DND-41 (cell line): ENCODE results near the gene TEAD1.
A peak's percentile ranks its signal among the peaks of the same experiment; 100 is the strongest.

Experiments used
- ATAC-seq: fragments of 200-7000 bp; cut with Tn5 transposase; 3 replicates; pipeline ENCODE4 v1.9.1; 2021; ENCODE audit warnings: low read depth; ENCODE audit not compliant: insufficient read depth
- DNase-seq: peaks from one replicate; pipeline ENCODE4 v3.0.0-alpha.2; 2020
- H2AFZ ChIP-seq: 2 replicates; pipeline ENCODE4 v1.6.0; 2012; ENCODE audit warnings: low read depth, low read length
- H3K27ac ChIP-seq: 2 replicates; pipeline ENCODE4 v1.5.1; 2012; ENCODE audit warnings: low read length, inconsistent platforms
- H3K27me3 ChIP-seq: fragments of 200-600 bp; sonication (generic); 2 replicates; pipeline ENCODE4 v1.6.0; 2012; ENCODE audit warnings: low read length, mild to moderate bottlenecking, inconsistent platforms; ENCODE audit not compliant: insufficient read depth, poor library complexity
- H3K36me3 ChIP-seq: 2 replicates; pipeline ENCODE4 v1.5.1; 2012; ENCODE audit warnings: low read length, inconsistent platforms; ENCODE audit not compliant: insufficient read depth
- H3K4me1 ChIP-seq: 2 replicates; pipeline ENCODE4 v1.5.1; 2012; ENCODE audit warnings: mild to moderate bottlenecking, low read length; ENCODE audit not compliant: insufficient read depth
- H3K4me2 ChIP-seq: 2 replicates; pipeline ENCODE4 v1.6.0; 2012; ENCODE audit warnings: mild to moderate bottlenecking, moderate library complexity, low read length, inconsistent platforms; ENCODE audit not compliant: insufficient read depth
- H3K4me3 ChIP-seq, 2 experiments: fragments of 200-600 bp in 1 of 2; shearing (Covaris generic) in 1 of 2; 2 replicates each; pipeline ENCODE4 v1.5.1; 2012 to 2016; ENCODE audit warnings: inconsistent platforms in 2 of 2, low read length in 2 of 2, mild to moderate bottlenecking in 2 of 2, low read depth in 1 of 2, moderate library complexity in 1 of 2
- H3K79me2 ChIP-seq: 2 replicates; pipeline ENCODE4 v1.6.0; 2012; ENCODE audit warnings: low read length, inconsistent platforms; ENCODE audit not compliant: insufficient read depth
- H3K9ac ChIP-seq: 2 replicates; pipeline ENCODE4 v1.6.0; 2012; ENCODE audit warnings: low read depth, mild to moderate bottlenecking, inconsistent platforms, low read length, moderate library complexity
- H3K9me3 ChIP-seq: 2 replicates; pipeline ENCODE4 v1.5.1; 2012; ENCODE audit warnings: low read length, moderate library complexity, mild to moderate bottlenecking, inconsistent platforms; ENCODE audit not compliant: insufficient read depth, severe bottlenecking
- H4K20me1 ChIP-seq: 2 replicates; pipeline ENCODE4 v1.6.0; 2012; ENCODE audit warnings: low read length; ENCODE audit not compliant: insufficient read depth
- EZH2 ChIP-seq: IDR thresholded peaks from 3 replicates; pipeline ENCODE4 v1.6.1; 2012; ENCODE audit warnings: borderline replicate concordance, low read depth, mild to moderate bottlenecking, moderate library complexity, low read length, inconsistent platforms; ENCODE audit not compliant: severe bottlenecking
- TF ChIP-seq, protein P1 (sequence below): IDR thresholded peaks from 2 replicates; pipeline ENCODE4 v1.5.1; 2012; ENCODE audit warnings: borderline replicate concordance, low read length, moderate library complexity, mild to moderate bottlenecking; ENCODE audit not compliant: poor library complexity, severe bottlenecking; ENCODE audit errors: extremely low read depth

TEAD1 gene

GRCh38 chr11:12698048-12698447 lies 23.8 kb downstream of the TEAD1 start:
- Histone ChIP-seq H3K9me3 (no peaks in the 10 kb centered on the region), H3K9ac (no peak overlapping the region), H3K4me2 (no peak overlapping the region), H3K27me3 (peaks cover 61% of the 10 kb centered on the region), H3K27ac (no peak overlapping the region), H3K79me2 (no peaks in the 10 kb centered on the region), H3K4me3 (no peak overlapping the region), H2AFZ (no peak overlapping the region), H4K20me1 (peaks cover 6% of the 10 kb centered on the region; the same call in 1 of the 2 replicates), H3K4me1 (peaks cover 6% of the 10 kb centered on the region), H3K36me3 (no peaks in the 10 kb centered on the region)
- TF ChIP-seq EZH2, result no peak
- TF ChIP-seq, protein P1, sequence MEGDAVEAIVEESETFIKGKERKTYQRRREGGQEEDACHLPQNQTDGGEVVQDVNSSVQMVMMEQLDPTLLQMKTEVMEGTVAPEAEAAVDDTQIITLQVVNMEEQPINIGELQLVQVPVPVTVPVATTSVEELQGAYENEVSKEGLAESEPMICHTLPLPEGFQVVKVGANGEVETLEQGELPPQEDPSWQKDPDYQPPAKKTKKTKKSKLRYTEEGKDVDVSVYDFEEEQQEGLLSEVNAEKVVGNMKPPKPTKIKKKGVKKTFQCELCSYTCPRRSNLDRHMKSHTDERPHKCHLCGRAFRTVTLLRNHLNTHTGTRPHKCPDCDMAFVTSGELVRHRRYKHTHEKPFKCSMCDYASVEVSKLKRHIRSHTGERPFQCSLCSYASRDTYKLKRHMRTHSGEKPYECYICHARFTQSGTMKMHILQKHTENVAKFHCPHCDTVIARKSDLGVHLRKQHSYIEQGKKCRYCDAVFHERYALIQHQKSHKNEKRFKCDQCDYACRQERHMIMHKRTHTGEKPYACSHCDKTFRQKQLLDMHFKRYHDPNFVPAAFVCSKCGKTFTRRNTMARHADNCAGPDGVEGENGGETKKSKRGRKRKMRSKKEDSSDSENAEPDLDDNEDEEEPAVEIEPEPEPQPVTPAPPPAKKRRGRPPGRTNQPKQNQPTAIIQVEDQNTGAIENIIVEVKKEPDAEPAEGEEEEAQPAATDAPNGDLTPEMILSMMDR, result no peak
- ATAC-seq, result peak; percentile 42; the same call in 1 of the 3 replicates
- DNase-seq, result no peak

DNA sequence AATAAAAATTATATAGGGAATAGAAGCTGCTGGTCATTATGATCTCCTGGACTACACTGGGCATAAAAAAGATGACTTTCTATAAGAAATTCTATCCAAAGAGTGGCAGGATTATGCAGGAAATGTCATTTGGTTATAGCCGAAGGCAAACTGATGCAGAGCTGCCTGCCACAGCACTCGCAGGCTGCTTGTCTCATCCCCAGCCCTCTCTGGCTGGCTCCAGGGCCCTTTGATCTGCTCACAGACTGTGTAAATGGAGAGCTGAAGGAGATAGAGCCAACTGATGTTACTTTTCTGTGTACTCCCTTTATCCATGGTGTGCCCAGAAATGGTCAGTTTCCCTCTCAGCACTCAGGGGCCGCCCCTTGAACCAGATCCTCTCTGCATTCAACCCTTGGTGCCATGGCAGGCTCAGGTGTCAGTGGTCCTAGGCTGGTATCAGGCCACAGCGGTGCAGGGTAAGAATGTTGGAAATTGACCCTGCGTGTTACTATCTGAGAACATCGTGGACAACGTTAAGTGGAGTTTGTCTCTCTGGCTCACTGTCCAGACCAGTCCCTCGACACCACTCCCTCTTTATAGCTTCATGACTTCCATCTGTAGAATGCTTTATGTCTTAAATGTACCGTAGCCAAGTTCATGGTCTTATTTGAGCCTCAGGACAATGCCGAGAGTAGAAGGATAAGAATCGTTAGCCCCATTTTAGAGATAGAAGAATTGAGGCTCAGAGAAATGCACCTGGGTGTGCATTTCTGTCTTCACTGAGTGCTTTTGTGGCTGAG lies 27.8 kb downstream of the TEAD1 start:
- peaks cover 6% of the 10 kb centered on the region; the same call in 1 of the 2 replicates for H4K20me1 ChIP-seq
- no peaks in the 10 kb centered on the region for H3K36me3 ChIP-seq
- DNase-seq, result no peak
- no peaks in the 10 kb centered on the region for H3K4me1 ChIP-seq
- H2AFZ ChIP-seq, result no peak overlapping the region
- peaks cover 48% of the 10 kb centered on the region for H3K27me3 ChIP-seq
- H3K4me3 ChIP-seq, result no peak overlapping the region
- no peak overlapping the region for H3K4me2 ChIP-seq
- no peaks in the 10 kb centered on the region for H3K9me3 ChIP-seq
- no peak for ATAC-seq
- no peak overlapping the region for H3K27ac ChIP-seq
- TF ChIP-seq, protein P1, result no peak
- TF ChIP-seq EZH2, result no peak
- no peaks in the 10 kb centered on the region for H3K79me2 ChIP-seq
- H3K9ac ChIP-seq, result no peak overlapping the region

DNA sequence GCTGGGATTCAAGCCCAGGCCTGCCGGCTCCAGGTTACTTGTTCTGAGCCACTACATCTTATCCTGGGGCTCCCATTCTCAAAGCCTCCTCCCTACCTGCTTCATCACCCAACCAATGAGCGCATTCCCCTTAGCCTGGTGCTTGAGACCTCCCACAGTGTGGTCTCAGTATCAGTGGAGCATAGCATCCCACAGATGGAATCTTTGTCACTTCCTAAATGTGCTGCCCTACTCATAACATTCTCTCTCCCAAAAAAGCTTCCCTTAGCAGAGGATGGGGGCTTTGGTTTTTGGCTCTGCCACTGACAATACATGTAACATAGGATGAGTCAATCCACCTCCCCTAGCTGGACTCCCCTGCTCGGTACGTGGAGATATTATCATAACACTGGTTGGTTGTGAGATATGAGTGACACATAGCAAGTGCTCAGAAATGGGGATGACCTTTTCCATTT lies 28.8 kb downstream of the TEAD1 start:
- Histone ChIP-seq H4K20me1 (peaks cover 6% of the 10 kb centered on the region; the same call in 1 of the 2 replicates), H2AFZ (no peak overlapping the region), H3K36me3 (no peaks in the 10 kb centered on the region), H3K9ac (no peak overlapping the region), H3K9me3 (no peaks in the 10 kb centered on the region), H3K27ac (no peak overlapping the region), H3K4me1 (no peaks in the 10 kb centered on the region), H3K27me3 (peaks cover 41% of the 10 kb centered on the region), H3K79me2 (no peaks in the 10 kb centered on the region), H3K4me3 (no peak overlapping the region), H3K4me2 (no peak overlapping the region)
- DNase-seq (no peak), ATAC-seq (no peak)
- TF ChIP-seq EZH2, result no peak
- TF ChIP-seq, protein P1, result no peak
